ENCODE data around the gene DENND1B.

Gene DENND1B

DNA sequence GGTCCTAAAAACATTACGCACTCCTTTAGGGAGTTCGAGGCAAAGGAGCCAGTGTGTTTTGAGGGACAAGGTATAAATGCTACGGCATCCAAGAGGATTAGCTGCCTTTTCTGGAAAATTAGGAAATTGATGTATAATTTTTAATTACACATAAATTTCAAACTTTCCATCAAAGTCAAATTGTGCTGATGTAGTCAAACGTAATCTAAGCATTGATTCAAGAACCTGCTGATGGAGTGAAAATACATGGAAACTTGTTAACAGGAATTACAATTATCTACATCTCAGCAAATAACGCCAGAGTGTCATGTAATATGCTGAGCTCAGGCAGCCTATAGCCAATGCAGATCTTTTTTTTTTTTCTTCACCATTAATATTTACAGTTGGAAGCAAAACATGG is 312.7 kb downstream of the DENND1B start:
- Histone ChIP-seq H3K36me3 (ENCODE audit: insufficient read depth) (no peaks in the 10 kb centered on the region), H2AFZ (ENCODE audit: low read depth) (no peak overlapping the region), H3K4me2 (no peak overlapping the region), H3K27ac (no peak overlapping the region), H3K27me3 (ENCODE audit: insufficient read depth, low read depth) (no peaks in the 10 kb centered on the region), H3K79me2 (ENCODE audit: insufficient read depth, low read depth) (no peaks in the 10 kb centered on the region), H3K4me3 (IDR thresholded peaks at IDR 0.05; ENCODE audit: insufficient read depth, low read depth, low read length) (no peak overlapping the region), H3K9ac (no peak overlapping the region), H4K20me1 (ENCODE audit: insufficient read depth) (no peaks in the 10 kb centered on the region), H3K4me1 (ENCODE audit: low read depth, poor library complexity, severe bottlenecking) (peaks cover 7% of the 10 kb centered on the region)
- TF ChIP-seq CTCF (conservative IDR thresholded peaks at IDR 0.05; ENCODE audit: low read depth, low read length) = no peak
